Stimulated activated CD4-positive, alpha-beta T cell treated with anti-CD3 and anti-CD28 coated beads, Interleukin-12 subunit alpha, Interleukin-12 subunit beta, amount 100 ng/mL, for 4 hours (primary cell): ENCODE results near the gene ANK3.

Experiments
- DNase-seq: peaks from one replicate; pipeline ENCODE4 v3.0.0-alpha.2; 2020

Gene ANK3

DNA sequence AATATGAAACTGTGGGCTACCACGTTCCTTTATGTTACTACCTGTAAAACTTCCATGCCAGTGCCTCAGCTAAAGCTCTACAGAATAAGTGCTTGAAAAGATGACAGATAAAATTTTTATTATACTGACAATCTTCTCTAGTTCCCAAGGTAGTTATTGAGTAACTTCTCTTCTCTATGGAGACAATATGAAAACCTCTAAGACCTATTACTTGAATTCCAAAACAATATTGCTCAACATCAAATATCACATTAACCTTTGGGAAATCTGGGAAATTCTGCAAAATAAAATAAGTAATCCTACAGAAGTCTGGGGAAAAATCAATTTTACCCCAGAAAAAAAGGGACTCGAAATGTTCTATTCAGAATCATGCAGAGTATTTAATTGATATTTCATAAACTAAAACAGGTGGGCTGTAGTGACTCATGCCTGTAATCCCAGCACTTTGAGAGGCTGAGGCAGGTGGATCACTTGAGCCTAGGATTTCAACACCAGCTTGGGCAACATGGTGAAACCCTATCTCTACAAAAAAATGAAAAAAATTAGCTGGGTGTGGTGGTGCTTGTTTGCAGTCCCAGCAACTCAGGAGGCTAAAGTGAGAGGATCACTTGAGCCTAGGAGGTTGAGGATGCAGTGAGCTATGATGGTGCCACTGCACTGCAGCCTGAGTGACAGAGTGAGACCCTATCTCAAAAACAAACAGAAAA lies 23.8 kb upstream of the ANK3 start:
- DNase-seq, result no peak

DNA sequence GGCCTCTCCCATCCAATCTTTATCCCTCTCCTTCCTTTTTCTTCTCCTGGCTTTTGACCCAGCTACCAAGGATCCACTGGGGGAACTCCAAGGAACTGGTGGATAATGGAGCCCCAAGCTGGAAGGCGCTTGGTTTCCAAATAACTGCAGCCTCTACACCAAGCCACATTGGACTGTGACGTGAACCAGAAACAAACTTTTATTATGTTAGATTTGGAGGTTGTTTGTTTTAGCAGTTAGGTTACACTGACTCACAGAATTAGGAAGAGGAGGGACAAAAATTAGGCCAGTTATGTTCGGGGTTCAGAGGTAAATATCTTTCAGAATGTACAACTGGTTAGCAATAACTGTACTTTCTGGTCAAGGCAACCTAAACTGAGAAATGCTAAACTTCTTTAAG lies 21.3 kb upstream of the ANK3 start:
- DNase-seq, result no peak

DNA sequence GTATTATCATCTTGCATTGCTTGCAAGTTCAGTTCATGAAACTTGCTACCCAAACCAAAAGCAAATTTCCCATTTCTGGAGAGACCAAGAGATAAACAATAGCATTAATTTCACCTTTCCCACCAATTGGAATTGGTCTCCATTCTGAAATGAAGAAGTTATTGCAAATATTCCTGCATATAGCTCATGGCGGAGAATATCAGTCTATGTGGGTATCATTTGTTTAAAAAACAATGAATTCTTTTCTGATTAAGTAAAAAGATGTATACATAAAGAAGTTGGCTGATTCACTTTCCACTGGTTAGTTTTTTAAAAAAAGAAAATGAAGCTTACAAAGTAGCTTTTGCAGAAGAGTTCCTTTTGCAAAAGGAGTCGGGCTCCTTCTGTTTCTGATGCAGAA lies 19.5 kb upstream of the ANK3 start:
- no peak for DNase-seq

DNA sequence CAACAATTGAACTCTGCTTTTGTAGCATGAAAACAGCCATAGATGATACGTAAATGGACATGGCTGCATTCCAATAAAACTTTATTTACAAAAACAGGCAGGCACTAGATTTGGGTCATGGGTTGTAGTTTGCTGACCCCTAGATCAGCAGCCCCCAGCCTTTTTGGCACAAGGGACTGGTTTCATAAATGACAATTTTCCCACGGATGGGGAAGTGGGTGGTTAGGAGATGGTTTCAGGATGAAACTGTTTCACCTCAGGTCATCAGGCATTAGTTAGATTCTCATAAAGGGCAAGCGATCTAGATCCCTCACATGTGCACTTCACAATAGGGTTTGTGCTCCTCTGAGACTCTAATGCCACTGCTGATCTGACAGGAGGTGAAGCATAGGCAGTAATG lies 16.5 kb upstream of the ANK3 start:
- no peak for DNase-seq

DNA sequence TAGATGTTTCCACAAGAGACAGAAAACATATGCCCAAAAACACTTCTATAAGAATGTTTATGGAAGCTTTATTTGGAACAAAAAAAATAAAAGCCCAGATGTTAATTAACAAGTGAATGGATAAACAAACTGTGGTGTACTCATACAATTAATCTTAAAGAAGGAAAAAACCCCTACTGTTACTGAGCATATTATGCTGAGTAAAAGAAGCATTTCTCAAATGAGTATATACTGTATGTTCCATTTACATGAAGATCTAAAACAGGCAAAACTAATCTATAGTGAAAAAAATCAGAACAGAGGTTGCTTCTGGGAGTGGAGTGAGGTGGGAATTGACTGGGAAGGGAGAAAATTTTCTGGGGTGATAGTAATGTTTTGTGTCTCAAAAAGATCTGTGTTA lies 15.5 kb upstream of the ANK3 start:
- DNase-seq, result no peak

DNA sequence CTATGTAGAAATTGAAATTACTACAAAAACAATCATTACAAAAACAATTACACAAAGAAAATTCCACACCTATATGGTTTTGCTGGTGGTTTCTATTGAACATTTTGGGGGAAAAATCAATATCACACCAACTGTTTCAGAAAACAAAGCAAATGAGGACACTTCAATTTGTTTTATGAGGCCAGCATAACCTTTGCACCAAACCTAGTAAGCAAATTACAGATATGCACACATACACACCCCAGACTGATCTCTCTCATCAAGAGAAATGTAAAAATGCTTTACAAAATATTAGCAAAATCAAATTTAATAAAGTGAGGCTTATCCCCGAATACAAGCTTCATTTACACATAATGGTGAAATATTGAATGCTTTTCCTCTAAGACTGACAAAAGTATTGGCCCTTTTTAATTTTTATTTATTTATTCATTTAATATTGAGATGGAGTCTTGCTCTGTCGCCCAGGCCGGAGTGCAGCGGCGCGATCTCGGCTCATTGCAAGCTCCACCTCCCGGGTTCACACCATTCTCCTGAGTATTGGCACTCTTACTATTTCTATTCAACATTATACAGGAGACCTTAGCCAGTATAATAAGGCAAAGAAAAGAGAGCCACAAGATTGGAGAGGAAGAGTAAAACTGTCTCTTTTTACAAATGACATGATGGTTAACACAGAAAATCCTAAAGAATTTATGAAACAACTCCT lies 13.6 kb upstream of the ANK3 start:
- DNase-seq, result no peak

DNA sequence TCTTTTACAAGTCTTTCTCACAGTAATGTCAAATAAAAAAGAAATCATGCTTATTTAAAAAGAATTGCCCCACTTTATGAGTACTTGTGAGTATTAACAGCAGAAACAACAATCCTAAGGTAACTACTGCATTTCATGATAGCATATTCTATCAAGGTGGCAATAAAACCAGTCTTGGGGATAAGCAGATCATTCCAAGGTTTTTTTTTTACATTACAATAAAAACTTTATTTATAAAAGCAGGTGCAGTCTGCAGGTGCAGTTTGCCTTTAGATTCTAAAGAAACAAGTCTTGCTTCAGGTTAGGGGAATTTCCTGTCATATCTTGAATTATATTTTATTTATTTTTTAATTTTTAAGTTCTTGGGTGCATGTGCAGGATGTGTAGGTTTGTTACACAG lies 10.7 kb upstream of the ANK3 start:
- DNase-seq, result no peak

DNA sequence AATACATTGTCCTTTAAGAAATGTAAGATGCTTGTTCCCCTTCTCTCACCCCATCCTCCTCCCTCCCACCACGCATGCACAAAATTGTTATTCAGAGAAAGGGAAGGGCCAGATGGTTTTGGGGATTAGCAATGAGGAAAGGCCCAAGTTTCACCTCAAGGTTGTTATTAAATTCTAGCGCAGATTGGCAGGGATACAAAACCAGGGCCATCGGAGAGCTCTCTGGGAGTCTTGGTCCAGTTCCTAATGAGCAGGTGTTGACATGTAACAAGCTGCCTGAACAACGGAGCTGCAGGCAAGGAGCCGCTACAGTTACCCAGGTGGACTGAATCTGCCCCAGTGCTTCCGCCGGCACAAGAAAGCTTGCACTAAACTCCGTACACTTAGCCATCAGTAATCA lies 9.7 kb upstream of the ANK3 start:
- no peak for DNase-seq

DNA sequence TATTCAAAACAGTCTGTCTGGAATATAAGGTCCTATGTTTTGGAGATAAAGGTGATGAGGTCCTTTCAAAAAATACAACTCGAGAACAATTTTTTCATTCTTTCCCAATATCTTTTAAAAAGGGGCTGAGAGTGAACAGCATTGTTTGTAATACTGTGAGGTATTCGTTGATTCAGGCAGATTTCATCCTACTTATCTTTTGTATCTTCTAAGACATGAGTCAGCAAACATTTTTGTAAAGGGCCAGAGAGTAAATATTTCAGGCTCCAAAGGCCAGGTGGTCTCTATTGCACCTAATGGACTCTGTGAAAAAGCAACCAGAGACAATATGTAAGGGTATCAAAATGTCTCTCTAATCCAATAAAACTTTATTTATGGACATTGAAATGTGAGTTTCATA lies 8.1 kb upstream of the ANK3 start:
- no peak for DNase-seq

DNA sequence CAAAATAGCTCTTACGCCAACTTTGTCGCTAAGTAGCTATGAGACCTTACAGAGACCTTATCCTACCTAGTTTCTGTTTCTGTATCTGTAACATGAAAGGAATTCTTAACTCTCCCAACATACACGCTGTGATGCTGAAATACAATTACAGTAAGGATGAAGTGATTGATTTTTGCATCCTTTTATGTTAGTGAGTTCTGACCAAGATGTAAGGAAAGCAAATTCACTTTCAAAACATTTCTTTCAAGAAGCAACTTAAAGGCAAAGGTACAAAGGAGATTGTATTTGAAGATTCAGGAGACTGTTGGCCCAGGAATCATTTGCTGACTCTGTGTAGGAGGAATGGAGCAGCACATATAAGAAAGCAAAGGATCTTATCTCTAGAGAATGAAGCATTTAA lies 7.1 kb upstream of the ANK3 start:
- no peak for DNase-seq

DNA sequence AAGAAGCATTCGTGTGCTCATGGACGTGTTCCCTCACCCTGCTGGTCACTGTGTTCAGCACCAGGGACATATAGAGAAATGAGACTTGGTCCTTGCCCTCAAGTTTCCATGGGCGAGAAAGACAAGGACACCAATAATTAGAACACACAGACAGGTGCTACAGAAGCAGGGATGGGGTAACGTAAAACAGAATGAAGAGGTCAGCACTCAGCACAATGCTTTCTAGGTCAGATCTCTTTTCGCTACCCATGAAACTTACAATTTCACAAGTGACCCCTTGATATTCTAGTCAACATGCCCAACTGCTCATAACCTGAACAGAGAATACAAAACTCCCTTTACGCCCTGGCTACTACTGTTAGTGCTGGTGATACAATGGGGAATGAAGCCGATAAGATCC lies 6.0 kb upstream of the ANK3 start:
- DNase-seq, result no peak

DNA sequence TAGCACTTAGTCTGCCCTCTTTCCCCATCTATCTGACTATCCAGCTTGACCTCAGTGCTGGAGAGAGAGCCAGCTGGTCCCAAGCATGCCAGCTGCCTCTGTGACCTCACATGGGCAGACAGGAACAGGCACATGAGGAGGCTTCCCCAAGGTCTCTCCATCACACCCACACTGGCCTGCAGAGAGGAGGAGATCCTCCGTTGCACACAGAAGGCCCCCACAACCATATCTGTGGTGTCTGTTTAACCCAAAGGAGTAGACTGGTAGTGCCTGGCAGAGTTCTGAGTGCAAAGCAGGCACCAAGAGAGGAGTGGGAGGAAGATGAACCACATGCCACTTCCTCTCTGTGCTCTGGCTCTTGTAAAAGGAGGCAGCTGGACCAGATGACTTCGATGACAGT lies 4.8 kb upstream of the ANK3 start:
- DNase-seq, result no peak

DNA sequence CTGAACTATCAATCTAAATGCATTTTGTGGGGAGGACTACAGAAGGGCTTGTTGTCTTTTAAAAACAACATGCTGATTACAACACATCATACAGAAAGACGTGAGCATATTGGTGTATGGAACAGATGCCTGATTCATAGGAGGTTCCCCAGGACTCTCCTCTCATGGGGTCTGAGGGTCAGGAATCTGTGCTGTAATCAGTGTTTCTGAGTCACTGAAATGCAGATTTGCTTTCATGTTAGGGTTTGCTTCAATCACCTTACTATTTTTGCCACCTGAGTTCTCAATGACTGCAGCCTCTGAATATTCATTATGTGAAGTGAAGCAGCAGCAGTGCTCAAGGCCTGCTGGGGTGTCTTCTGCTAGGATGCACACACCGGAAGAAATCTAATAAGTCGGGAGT lies 550 bp upstream of the ANK3 start:
- DNase-seq, result no peak

DNA sequence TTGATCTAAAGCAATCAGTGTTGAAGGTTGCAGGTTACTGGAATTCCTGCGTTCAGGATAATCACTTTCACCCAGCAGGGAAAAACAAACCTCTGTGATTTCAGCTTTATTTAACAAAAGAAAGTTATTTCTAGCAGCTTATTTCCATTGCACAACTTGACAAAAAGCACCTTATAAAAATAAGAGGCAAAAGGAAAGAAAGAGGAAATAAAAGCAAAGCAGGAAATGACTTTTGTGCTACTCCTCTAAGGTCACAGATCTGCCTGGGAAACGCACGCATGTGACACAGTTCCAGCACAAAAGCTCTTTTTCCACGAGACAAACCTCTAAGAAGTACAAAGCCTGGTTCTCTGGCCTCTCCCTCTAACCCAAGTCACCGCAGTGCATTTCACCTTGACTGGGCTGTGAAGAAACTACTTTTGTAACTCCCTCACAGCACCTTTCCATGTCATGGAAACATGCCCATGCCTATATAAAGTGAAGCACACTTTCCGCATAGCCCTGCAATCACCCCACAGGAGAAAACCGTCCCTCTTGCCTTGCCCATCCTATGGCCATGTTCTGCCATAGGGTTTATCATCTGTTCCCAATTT lies 870 bp downstream of the ANK3 start:
- DNase-seq, result no peak

DNA sequence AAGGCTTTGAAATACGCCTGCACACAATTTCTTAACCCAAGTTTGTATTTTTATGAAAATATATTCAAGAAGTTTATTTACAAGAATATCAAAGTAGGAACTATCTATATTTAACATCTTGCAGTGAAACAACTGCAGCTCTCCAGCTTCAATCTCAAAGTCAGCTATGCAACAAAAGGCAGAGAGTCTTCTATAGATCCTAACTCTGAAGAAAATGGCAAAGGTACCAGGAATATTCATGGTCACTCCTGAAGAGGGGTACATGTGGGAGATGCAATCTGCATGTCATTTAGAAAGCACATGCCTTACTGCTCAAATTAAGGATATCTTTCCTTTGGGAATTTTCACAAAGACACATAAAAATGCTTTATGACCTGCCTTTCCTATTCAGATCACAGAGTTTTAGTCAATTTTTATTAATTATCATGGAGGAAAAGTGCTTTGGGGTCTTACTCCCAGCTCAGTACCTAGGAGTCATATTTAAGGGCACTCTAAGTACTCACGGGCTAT lies 1.5 kb downstream of the ANK3 start:
- DNase-seq, result no peak

DNA sequence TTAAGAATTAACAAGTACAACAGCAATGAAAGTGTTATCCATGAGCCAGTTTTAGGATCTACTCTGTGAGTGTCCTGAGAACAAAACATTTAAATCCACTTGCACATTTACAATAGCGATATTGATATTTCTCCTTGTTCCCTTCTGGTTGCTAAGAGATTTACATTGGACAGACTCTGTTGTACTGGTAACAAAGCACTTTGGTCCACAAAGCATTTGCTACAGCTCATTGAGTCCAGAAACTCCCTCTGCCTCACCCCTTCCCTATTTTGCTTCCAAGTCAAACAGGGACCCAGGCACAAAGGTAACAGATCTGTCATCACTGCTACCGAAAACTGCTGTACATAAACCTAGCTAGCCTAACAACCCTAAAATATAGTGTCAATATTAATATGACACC lies 2.1 kb downstream of the ANK3 start:
- no peak for DNase-seq

DNA sequence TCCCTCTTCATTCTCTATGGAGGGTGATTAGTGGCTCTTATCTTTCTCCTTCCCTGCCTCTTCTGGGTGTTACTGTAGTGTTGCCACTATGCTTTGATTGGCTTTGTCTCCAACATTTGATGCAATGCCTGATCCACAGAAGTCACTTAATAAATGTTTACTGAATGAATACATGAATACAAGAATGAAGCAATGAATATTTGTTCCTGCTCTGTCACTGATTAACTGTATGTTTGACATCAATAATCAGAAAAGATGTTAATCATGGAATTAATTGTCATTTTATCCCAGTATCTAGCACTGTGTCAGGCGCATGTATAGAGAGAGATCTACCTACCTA lies 4.3 kb downstream of the ANK3 start:
- no peak for DNase-seq

DNA sequence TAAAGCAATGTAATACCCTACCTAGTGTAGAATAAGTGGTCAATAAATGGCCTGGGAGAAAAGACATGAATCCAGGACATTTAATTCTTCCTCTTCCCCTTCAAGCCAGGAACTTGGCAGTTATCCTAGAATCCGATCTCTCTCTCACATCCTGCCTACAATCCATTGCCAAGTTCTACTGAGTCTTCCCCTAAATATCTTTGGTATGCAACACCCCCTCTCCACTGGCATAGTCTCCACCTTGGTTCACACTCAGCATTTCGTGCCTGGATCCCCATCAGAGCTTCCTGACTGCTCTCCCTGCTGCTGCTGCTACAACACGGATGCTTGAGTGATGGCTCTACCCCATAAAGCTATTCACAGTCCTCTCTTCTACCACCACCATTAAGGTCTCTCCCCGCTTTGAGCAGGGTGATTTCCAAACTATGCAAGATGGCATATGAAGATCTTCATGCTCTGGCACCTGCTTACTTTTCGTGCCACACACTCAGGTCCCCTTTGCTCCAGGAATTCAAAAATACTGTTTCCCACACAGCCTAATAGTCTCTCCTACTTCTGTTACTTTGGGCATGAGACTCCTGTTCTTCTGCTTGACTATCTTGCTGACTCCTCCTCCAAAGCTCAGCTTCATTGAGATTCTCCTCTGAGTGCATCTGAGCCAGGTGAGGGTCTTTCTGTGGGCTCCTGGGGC lies 4.8 kb downstream of the ANK3 start:
- DNase-seq, result no peak

DNA sequence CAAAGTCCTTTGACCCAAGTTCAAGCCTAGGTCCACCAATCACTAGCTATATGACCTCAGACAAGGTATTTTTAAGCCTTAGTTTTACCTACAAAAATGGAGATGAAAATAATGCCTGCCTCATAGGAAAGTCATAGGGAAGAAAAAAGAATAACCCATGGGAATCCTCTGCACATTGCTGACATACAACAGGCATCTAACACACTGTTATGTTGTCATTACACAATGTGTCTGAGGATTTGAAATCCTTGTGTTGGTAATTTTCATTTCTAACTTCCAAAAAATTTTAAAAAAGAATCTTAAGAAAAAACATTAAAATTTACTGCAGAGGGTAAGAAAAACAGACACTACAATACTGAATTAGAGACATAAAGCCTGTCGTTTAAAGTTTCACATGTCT lies 5.7 kb downstream of the ANK3 start:
- DNase-seq, result no peak

DNA sequence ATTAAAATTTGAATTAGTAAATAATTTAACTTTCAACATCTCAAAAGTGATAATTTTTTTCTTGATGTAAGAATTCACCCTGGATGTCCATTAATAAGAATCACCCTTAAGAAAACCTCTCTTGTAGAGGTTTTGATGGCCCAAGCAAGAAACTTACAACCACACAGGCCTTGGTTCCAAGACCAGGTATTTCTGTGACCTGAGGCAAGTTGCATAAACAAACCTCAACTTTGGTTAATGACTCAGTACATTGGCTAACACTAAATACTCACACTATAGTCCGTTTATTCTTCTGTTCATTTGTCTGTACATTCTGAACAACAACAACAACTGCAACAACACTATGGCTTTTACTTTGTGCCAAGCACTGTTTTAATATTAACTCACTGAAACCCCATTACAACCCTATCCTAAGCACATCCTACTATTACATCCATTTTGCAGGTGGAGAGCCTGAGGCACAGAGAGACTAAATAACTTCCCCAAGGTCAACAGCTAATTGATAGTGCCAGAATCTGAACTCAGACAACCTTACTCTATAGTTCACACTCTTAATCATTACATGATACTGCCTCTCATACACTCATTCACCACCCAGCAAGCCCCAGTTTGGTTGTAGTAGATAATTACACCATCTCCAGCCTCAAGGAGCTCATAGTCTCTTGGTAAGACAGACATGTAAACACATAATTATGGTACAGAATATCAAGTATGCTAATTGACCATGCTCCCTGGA lies 6.6 kb downstream of the ANK3 start:
- DNase-seq, result no peak

DNA sequence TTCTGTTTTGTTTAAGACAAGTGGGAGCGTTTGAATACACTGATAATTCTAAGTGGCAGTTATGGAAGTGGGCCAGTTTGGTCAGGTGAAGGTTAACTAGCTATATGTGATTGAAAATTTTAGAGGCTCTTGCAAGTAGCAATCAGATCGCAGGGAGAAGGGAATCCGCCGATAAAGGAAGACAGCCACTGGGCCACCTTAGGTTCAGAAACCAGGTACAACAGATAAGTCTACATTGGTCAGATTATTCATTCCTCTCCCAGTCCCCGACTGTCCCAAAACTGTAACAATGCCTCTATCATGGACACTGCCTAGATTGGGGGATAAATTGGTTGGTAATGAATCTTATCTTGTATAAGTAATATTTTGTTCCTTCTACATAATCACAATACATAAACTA lies 8.9 kb downstream of the ANK3 start:
- DNase-seq, result no peak

DNA sequence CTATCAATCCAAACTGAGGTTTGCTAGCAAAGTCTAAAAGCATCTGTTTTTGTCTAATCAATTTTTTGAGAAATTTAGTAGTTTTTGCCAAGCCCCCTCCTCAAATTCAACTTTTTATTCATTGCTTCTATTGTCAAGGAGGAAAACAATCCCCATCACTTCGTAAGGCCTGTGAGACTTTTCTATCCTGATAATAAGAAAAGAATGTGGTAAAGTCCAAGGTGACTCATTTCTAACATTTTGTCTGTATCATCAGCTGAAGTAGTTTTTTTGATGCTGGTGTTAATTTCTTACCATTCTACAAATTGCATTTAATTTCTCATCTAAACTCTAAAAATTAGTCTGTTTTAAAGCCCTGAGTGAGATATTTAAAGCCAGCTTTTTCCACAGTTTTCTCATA lies 11.7 kb downstream of the ANK3 start:
- DNase-seq, result no peak

DNA sequence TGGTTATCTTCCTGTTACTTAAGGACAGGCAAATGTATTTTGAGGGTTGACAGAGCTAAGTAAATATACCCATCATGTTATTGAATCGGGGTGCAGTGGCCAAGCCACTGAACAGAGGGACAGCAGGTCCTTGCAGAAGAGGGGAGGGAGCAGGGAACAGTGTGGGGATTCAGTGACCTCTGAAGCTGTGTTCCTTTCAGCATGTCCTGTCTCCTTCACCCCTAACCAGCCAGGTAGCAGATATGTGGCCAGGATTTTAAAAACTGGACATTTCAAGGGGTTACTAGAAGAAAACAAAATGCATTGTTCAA lies 12.7 kb downstream of the ANK3 start:
- DNase-seq, result no peak
